Measurements from ENCODE around the gene MMP24OS. TPM values are rescaled to one million over a fixed set of nuclear protein-coding genes. Genes with fewer than 3 reads are reported as not detected.
"Not testable (repeated sequence)": the region's sequence is repeated elsewhere in the genome, so short reads cannot be mapped to it uniquely, and the experiment has no call there.

MMP24OS gene
- total and polyA plus RNA-seq, 2 donors from 2014 or later: 127 to 248 TPM

DNA sequence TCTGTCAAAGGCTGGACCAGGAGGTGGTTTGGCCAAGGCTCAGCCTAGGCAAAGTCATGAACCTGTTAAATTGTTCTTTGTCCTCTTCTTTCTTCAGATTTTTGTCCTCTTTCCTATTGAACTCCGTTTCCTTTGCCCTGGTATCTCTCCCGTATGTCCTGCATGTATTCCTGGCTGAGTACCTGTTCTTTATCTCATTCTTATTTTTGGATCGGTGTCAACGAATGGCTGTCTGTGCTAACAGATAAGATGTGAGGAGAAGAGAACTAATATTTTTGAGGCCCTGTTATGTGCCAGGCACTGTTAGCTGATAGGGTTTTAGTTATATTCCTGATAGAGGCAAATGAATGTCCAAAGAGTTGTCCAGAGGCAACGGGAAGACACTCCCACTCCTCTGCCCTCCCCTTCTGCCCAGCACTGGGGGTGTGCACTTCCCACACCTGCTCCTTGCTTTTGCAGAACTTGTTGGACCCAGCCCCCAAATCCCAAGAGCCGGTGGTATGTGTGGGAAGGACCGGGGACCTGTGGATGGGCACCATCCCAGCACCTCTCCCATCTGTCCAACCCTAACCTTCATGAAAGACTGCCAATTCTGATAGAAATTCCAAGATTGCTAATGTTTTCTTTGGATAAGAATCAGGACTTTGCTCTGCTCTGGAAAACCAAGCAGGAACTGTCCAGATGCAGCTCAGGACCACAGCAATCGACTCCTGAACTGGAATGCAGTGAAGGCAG, 20.6 kb downstream of the MMP24OS start:
- DNase-seq (peak in 1 of 5 donors; percentile 28), FAIRE-seq (no peak)
- peak overlapping the region; percentile 7 to 55 for H3K27ac ChIP-seq (ENCODE audit: low read depth in 2 of 2, low read length in 2 of 2)
- intact Hi-C loops (cut with DNase I): no loop called here
- peak overlapping the region in 1 of 3 donors; percentile 36 for H3K9ac ChIP-seq (ENCODE audit: low read length in 3 of 3)
- H3K27me3 ChIP-seq (ENCODE audit: control insufficient read depth, insufficient read depth, low read length): no peaks in the 10 kb centered on the region
- H3K36me3 ChIP-seq (ENCODE audit: control insufficient read depth in 2 of 3, insufficient read depth in 3 of 3, low read length in 3 of 3): no peaks in the 10 kb centered on the region
- peaks cover 0 to 18% (median 11%) of the 10 kb centered on the region in 3 donors for H3K4me1 ChIP-seq (ENCODE audit: control insufficient read depth in 2 of 3, insufficient read depth in 2 of 3, low read depth in 1 of 3, low read length in 3 of 3)
- H3K9me3 ChIP-seq (ENCODE audit: control insufficient read depth in 2 of 3, insufficient read depth in 1 of 3, low read length in 3 of 3): no peaks in the 10 kb centered on the region
- TF ChIP-seq, protein P1, sequence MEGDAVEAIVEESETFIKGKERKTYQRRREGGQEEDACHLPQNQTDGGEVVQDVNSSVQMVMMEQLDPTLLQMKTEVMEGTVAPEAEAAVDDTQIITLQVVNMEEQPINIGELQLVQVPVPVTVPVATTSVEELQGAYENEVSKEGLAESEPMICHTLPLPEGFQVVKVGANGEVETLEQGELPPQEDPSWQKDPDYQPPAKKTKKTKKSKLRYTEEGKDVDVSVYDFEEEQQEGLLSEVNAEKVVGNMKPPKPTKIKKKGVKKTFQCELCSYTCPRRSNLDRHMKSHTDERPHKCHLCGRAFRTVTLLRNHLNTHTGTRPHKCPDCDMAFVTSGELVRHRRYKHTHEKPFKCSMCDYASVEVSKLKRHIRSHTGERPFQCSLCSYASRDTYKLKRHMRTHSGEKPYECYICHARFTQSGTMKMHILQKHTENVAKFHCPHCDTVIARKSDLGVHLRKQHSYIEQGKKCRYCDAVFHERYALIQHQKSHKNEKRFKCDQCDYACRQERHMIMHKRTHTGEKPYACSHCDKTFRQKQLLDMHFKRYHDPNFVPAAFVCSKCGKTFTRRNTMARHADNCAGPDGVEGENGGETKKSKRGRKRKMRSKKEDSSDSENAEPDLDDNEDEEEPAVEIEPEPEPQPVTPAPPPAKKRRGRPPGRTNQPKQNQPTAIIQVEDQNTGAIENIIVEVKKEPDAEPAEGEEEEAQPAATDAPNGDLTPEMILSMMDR (IDR thresholded peaks at IDR 0.05; ENCODE audit: borderline replicate concordance, extremely low read depth, insufficient read depth): no peak
- H3K4me3 ChIP-seq (ENCODE audit: low read length in 3 of 3): no peak overlapping the region

GRCh38 chr20:35254448-35254999, 23.4 kb downstream of the MMP24OS start:
- FAIRE-seq: no peak
- Histone ChIP-seq H3K4me3 (ENCODE audit: low read length in 3 of 3) (no peak overlapping the region), H3K27me3 (ENCODE audit: control insufficient read depth, insufficient read depth, low read length) (no peaks in the 10 kb centered on the region), H3K4me1 (ENCODE audit: control insufficient read depth in 2 of 3, insufficient read depth in 2 of 3, low read depth in 1 of 3, low read length in 3 of 3) (peaks cover 0 to 10% (median 5%) of the 10 kb centered on the region in 3 donors), H3K36me3 (ENCODE audit: control insufficient read depth in 2 of 3, insufficient read depth in 3 of 3, low read length in 3 of 3) (no peaks in the 10 kb centered on the region), H3K9me3 (ENCODE audit: control insufficient read depth in 2 of 3, insufficient read depth in 1 of 3, low read length in 3 of 3) (no peaks in the 10 kb centered on the region), H3K9ac (ENCODE audit: low read length in 3 of 3) (no peak overlapping the region), H3K27ac (ENCODE audit: low read depth in 2 of 2, low read length in 2 of 2) (no peak overlapping the region)
- DNase-seq: no peak
- intact Hi-C loops (cut with DNase I): no loop called here
- TF ChIP-seq, protein P1 (IDR thresholded peaks at IDR 0.05; ENCODE audit: borderline replicate concordance, extremely low read depth, insufficient read depth): no peak

GRCh38 chr20:35253010-35253409, 24.9 kb downstream of the MMP24OS start:
- intact Hi-C loops (cut with DNase I): no loop called here
- peaks cover 0 to 10% (median 5%) of the 10 kb centered on the region in 3 donors for H3K4me1 ChIP-seq (ENCODE audit: control insufficient read depth in 2 of 3, insufficient read depth in 2 of 3, low read depth in 1 of 3, low read length in 3 of 3)
- H3K27me3 ChIP-seq (ENCODE audit: control insufficient read depth, insufficient read depth, low read length): no peaks in the 10 kb centered on the region
- TF ChIP-seq, protein P1 (IDR thresholded peaks at IDR 0.05; ENCODE audit: borderline replicate concordance, extremely low read depth, insufficient read depth): no peak
- H3K27ac ChIP-seq (ENCODE audit: low read depth in 2 of 2, low read length in 2 of 2): no peak overlapping the region
- H3K4me3 ChIP-seq (ENCODE audit: low read length in 3 of 3): no peak overlapping the region
- no peak for FAIRE-seq
- no peaks in the 10 kb centered on the region for H3K36me3 ChIP-seq (ENCODE audit: control insufficient read depth in 2 of 3, insufficient read depth in 3 of 3, low read length in 3 of 3)
- H3K9me3 ChIP-seq (ENCODE audit: control insufficient read depth in 2 of 3, insufficient read depth in 1 of 3, low read length in 3 of 3): no peaks in the 10 kb centered on the region
- H3K9ac ChIP-seq (ENCODE audit: low read length in 3 of 3): no peak overlapping the region
- no peak for DNase-seq

- DNase-seq; H3K4me1 ChIP-seq (ENCODE audit: control insufficient read depth in 2 of 3, insufficient read depth in 2 of 3, low read depth in 1 of 3, low read length in 3 of 3); H3K4me3 ChIP-seq (ENCODE audit: low read length in 3 of 3); H3K27me3 ChIP-seq (ENCODE audit: control insufficient read depth, insufficient read depth, low read length); intact Hi-C loops (cut with DNase I); H3K27ac ChIP-seq (ENCODE audit: low read depth in 2 of 2, low read length in 2 of 2); H3K36me3 ChIP-seq (ENCODE audit: control insufficient read depth in 2 of 3, insufficient read depth in 3 of 3, low read length in 3 of 3); H3K9me3 ChIP-seq (ENCODE audit: control insufficient read depth in 2 of 3, insufficient read depth in 1 of 3, low read length in 3 of 3); FAIRE-seq; H3K9ac ChIP-seq (ENCODE audit: low read length in 3 of 3): not testable (repeated sequence)
Observed at GRCh38 chr20:35252598-35252997, 25.3 kb downstream of the MMP24OS start.

All from kidney (tissue), 14 donors.